A673 (cell line): ENCODE measurements around the gene ERG. TPM values are rescaled to one million over a fixed set of nuclear protein-coding genes. Genes with fewer than 3 reads are reported as not detected.

Source experiments
- BruUV-seq: library from RNA; stranded (reverse); fragments of 400-500 nt; replicated peaks from 2 replicates; lab custom pipeline; 2021; lab: Mats Ljungman, UMichigan
- CTCF ChIA-PET: fragments of 300-600 bp; sonication (Branson Sonifier 250); formaldehyde crosslinking; loops from one replicate; lab custom pipeline; 2022; ENCODE audit warnings: antibody characterized with exemption; lab: Charles Lee
- POLR2A ChIA-PET: fragments of 300-600 bp; sonication (Branson Sonifier 250); formaldehyde crosslinking; loops from one replicate; lab custom pipeline; 2022; ENCODE audit warnings: antibody characterized with exemption; ENCODE audit not compliant: low non-redundant PET; lab: Charles Lee
- DNase-seq: peaks from one replicate; pipeline ENCODE4 v3.0.0-alpha.2; 2015; ENCODE audit warnings: low spot score
- H3K27ac ChIP-seq: fragments of 200-600 bp; sonication (generic); 2 replicates; pipeline ENCODE4 v1.5.1; 2016; ENCODE audit warnings: mixed run types, low read depth, mild to moderate bottlenecking, mixed read lengths, antibody characterized with exemption, low read length; ENCODE audit not compliant: poor library complexity, severe bottlenecking
- H3K27me3 ChIP-seq: fragments of 200-600 bp; sonication (generic); replicated peaks from 2 replicates; pipeline ENCODE4 v1.6.1; 2017; ENCODE audit warnings: mixed run types, low read depth, mild to moderate bottlenecking, mixed read lengths, antibody characterized with exemption, low read length; ENCODE audit not compliant: insufficient read depth, poor library complexity
- H3K36me3 ChIP-seq: fragments of 200-600 bp; sonication (generic); 2 replicates; pipeline ENCODE4 v1.6.1; 2016; ENCODE audit warnings: mixed run types, mild to moderate bottlenecking, mixed read lengths, antibody characterized with exemption, low read length; ENCODE audit not compliant: insufficient read depth, poor library complexity, severe bottlenecking
- H3K4me1 ChIP-seq: fragments of 200-600 bp; sonication (generic); 2 replicates; pipeline ENCODE4 v1.6.1; 2017; ENCODE audit warnings: mixed run types, mild to moderate bottlenecking, mixed read lengths, antibody characterized with exemption, low read length; ENCODE audit not compliant: insufficient read depth, poor library complexity, severe bottlenecking
- H3K4me3 ChIP-seq: fragments of 200-600 bp; sonication (generic); 2 replicates; pipeline ENCODE4 v1.5.1; 2016; ENCODE audit warnings: low read depth, mixed run types, mild to moderate bottlenecking, mixed read lengths, low read length; ENCODE audit not compliant: poor library complexity, severe bottlenecking
- H3K9me3 ChIP-seq: fragments of 200-600 bp; sonication (generic); 2 replicates; pipeline ENCODE4 v1.6.1; 2016; ENCODE audit warnings: mixed run types, low read depth, mild to moderate bottlenecking, mixed read lengths, antibody characterized with exemption, low read length; ENCODE audit not compliant: poor library complexity, severe bottlenecking
- EZH2 ChIP-seq: fragments of 200-600 bp; sonication (generic); IDR thresholded peaks from 2 replicates; pipeline ENCODE4 v1.6.1; 2017; ENCODE audit warnings: borderline replicate concordance, low read depth, mild to moderate bottlenecking, mixed read lengths, antibody characterized with exemption, low read length; ENCODE audit not compliant: poor library complexity, severe bottlenecking
- intact Hi-C: fragments of 100-400 bp; cut with micrococcal nuclease; formaldehyde crosslinking; loops from one replicate; pipeline ENCODE4 v1.10.0; 2022; ENCODE audit not compliant: unreplicated experiment
- total RNA-seq: library from RNA; stranded (reverse); gene quantifications from 2 replicates; pipeline ENCODE4 v1.2.3, GENCODE V29; 2021
- TF ChIP-seq, protein P1 (sequence below): fragments of 300-800, 200-600 bp; sonication (generic); conservative IDR thresholded peaks from 2 replicates; pipeline ENCODE4 v1.5.1; 2017; ENCODE audit warnings: low read depth, mild to moderate bottlenecking, antibody characterized with exemption, low read length, moderate library complexity, mixed read lengths

ERG gene
- total RNA-seq, 1 experiment from 2014 or later: not detected

DNA sequence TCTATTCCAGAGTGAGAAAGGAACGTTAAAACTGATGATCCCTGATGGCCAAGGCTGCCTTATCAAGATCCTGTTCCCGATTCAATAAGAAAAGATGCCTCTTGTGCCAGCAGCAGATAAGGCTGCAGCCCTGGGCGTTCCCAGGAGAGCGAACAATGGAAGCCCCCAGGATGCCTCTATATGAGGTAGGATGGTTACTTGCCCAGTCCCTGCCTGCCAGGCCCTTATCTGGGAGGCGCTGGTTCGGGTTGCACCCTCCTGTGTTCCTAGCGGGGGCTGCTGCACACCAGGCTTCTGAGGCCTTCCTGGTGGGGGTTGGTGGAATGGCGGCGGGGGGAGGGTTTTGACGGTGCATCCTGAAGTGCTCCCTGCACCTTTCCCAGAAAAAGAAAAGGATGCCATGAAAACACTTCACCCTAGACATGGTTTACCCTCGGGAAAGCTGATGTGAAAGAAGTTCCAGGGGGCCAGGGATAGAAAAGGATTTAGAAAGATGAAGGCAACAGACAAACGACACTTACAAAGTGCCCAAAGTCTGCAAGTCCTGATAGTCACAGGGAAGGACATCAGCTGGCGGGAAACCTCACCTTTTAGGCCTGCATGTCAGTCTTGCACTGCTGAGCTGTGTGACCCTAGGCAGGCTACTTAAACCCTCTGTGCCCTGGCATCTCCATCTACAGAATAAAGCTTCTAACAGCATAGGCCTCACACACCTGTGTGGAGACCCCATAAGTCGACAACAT, 141.2 kb downstream of the ERG start:
- no peak for DNase-seq
- Histone ChIP-seq H3K4me3 (no peak overlapping the region), H3K9me3 (no peaks in the 10 kb centered on the region), H3K4me1 (no peaks in the 10 kb centered on the region), H3K27me3 (peaks cover 5% of the 10 kb centered on the region), H3K27ac (no peak overlapping the region), H3K36me3 (no peaks in the 10 kb centered on the region)
- ChIA-PET CTCF (no interaction called here), POLR2A (no interaction called here)
- intact Hi-C loops: loop anchor here (2.0 to 5.0 kb wide), 3 partner anchors 138 to 780 kb away; no protein-coding TSS in a partner anchor
- BruUV-seq: no TSS peak
- no peak for TF ChIP-seq EZH2
- TF ChIP-seq, protein P1, sequence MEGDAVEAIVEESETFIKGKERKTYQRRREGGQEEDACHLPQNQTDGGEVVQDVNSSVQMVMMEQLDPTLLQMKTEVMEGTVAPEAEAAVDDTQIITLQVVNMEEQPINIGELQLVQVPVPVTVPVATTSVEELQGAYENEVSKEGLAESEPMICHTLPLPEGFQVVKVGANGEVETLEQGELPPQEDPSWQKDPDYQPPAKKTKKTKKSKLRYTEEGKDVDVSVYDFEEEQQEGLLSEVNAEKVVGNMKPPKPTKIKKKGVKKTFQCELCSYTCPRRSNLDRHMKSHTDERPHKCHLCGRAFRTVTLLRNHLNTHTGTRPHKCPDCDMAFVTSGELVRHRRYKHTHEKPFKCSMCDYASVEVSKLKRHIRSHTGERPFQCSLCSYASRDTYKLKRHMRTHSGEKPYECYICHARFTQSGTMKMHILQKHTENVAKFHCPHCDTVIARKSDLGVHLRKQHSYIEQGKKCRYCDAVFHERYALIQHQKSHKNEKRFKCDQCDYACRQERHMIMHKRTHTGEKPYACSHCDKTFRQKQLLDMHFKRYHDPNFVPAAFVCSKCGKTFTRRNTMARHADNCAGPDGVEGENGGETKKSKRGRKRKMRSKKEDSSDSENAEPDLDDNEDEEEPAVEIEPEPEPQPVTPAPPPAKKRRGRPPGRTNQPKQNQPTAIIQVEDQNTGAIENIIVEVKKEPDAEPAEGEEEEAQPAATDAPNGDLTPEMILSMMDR: no peak

DNA sequence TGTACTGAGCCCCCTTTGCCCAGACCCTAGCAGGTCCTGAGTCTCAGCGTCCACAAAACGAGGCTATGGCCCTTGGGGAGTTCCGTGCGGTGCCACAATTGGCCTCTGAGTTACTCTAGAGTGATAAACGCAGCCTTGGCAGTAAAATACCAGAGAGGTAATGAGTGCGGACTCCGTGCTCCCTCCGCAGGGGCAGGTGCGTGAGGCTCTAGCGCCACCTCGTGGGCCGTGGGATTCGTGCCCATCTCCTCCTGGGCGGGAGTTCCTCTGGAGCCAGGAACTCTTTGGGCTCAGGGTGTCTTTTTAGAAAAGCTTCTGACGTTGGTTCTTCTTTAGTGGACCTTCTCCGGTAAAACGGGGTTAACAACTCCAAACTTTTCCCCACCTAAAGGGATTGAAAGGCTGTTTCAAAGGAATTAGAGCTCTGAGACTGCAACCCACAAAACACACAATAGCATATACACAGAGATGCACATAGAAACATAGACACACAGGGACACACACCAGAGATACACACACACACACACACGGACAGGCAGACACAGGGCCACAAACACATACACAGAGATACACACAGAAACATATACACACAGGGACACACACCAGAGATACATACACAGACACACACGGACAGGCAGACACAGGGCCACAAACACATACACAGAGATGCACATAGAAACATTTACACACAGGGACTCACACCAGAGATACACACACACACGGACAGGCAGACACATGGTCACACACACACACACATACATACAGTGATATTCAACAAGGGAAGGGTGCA, 142.1 kb downstream of the ERG start:
- ChIA-PET CTCF (no interaction called here), POLR2A (no interaction called here)
- Histone ChIP-seq H3K27me3 (peaks cover 14% of the 10 kb centered on the region), H3K27ac (no peak overlapping the region), H3K4me3 (no peak overlapping the region), H3K4me1 (no peaks in the 10 kb centered on the region), H3K9me3 (no peaks in the 10 kb centered on the region), H3K36me3 (no peaks in the 10 kb centered on the region)
- intact Hi-C loops: loop anchor here (2.0 to 5.0 kb wide), 3 partner anchors 137 to 781 kb away; no protein-coding TSS in a partner anchor
- TF ChIP-seq, protein P1: peak; percentile 94
- no peak for TF ChIP-seq EZH2
- no TSS peak for BruUV-seq
- DNase-seq: peak; percentile 78

DNA sequence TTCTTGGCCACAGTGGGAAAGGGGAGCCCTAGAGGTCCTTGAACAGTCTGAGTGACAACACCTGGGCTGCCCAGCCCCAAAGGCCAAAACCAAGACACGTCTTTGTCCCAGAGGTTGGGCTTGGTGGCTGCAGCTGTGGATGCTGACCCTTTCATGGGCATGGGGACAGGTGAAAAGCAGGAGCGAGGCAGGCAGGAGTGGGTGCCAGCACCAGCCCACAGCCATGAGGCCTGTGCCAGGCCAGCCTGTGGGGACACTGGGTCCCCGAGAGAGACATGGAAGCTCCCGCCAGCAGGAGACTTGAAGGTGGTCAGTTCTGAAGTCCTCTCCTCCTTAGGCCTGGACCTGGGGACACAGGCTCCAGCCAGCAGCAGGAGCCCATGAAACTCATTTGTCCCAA, 142.9 kb downstream of the ERG start:
- Histone ChIP-seq H3K9me3 (no peaks in the 10 kb centered on the region), H3K36me3 (no peaks in the 10 kb centered on the region), H3K27ac (no peak overlapping the region), H3K27me3 (peaks cover 17% of the 10 kb centered on the region), H3K4me1 (no peaks in the 10 kb centered on the region), H3K4me3 (no peak overlapping the region)
- intact Hi-C loops: loop anchor here (5.0 kb wide), 1 partner anchor 782 kb away; no protein-coding TSS in a partner anchor
- BruUV-seq: no TSS peak
- no peak for DNase-seq
- ChIA-PET CTCF (no interaction called here), POLR2A (no interaction called here)
- TF ChIP-seq, protein P1: no peak
- no peak for TF ChIP-seq EZH2
